Measurements from ENCODE around the gene CHST15. TPM values are rescaled to one million over a fixed set of nuclear protein-coding genes. Genes with fewer than 3 reads are reported as not detected.
A peak's percentile ranks its signal among the peaks of the same experiment; 100 is the strongest.

The CHST15 gene, protein sequence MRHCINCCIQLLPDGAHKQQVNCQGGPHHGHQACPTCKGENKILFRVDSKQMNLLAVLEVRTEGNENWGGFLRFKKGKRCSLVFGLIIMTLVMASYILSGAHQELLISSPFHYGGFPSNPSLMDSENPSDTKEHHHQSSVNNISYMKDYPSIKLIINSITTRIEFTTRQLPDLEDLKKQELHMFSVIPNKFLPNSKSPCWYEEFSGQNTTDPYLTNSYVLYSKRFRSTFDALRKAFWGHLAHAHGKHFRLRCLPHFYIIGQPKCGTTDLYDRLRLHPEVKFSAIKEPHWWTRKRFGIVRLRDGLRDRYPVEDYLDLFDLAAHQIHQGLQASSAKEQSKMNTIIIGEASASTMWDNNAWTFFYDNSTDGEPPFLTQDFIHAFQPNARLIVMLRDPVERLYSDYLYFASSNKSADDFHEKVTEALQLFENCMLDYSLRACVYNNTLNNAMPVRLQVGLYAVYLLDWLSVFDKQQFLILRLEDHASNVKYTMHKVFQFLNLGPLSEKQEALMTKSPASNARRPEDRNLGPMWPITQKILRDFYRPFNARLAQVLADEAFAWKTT
- total RNA-seq (2022), result 26.1 and 26.7 TPM in 2 replicates
- Bru-seq, nascent RNA, result percentile 71 among the genes with signal in this experiment
- percentile 76 among the genes with signal in this experiment for BruChase-seq, experiment 1, labeled RNA remaining after a 2-hour chase
- percentile 69 among the genes with signal in this experiment for BruChase-seq, experiment 2, labeled RNA remaining after a 6-hour chase
- long read RNA-seq, full-length matches to known transcripts, result 6 of 18 reads
- long read RNA-seq, partial matches to known transcripts, result 4 of 18 reads
- long read RNA-seq, other reads (novel, unspliced or antisense), result 8 of 18 reads

- ChIA-PET POLR2A (interaction anchor here (0.6 to 1.0 kb wide), 4 partner anchors 31 to 947 kb away, joined by 3 to 9 read pairs (median 4); no protein-coding TSS in a partner anchor), CTCF (interaction anchor here (0.5 to 1.9 kb wide), 3 partner anchors 44 to 296 kb away, joined by 4 to 6 read pairs (median 6); no protein-coding TSS in a partner anchor)
- Mint-ChIP-seq H3K27me3 (ENCODE audit: insufficient read depth, unreplicated experiment) (no peaks in the 10 kb centered on the region), H3K27ac (ENCODE audit: unreplicated experiment) (peak within 1 kb of the TSS; percentile 59), H3K36me3 (ENCODE audit: insufficient read depth, unreplicated experiment) (no peaks in the 10 kb centered on the region), H3K4me1 (ENCODE audit: low read depth, unreplicated experiment) (peaks cover 6% of the 10 kb centered on the region), H3K9me3 (ENCODE audit: unreplicated experiment) (no peaks in the 10 kb centered on the region), H3K4me3 (ENCODE audit: unreplicated experiment) (peak within 1 kb of the TSS; percentile 71)
- H3K4me3 ChIP-seq (ENCODE audit: low read depth, low read length), result peak within 1 kb of the TSS; percentile 45
- H3K9me3 ChIP-seq, result 0 out of 2 replicates have a peak, but pooled peaks cover 5% of the 10 kb centered on the region
- TSS peak; percentile 17 for BruUV-seq (replicated peaks)
- DNase-seq, result peak; percentile 75 to 80
- H3K4me1 ChIP-seq, result peaks cover 3% of the 10 kb centered on the region; the same call in 1 of the 2 replicates
- H3K36me3 ChIP-seq (ENCODE audit: control insufficient read depth, insufficient read depth, low read length), result no peaks in the 10 kb centered on the region
- peak in 1 of 2 experiments; percentile 15 for TF ChIP-seq CTCF (IDR thresholded peaks at IDR 0.05; ENCODE audit: insufficient read depth in 1 of 2, low read depth in 1 of 2, low read length in 1 of 2, severe bottlenecking in 1 of 2, unreplicated experiment in 1 of 2)
- H3K27me3 ChIP-seq (replicated peaks; ENCODE audit: control insufficient read depth, insufficient read depth, low read length), result no peaks in the 10 kb centered on the region
- intact Hi-C loops (cut with micrococcal nuclease; ENCODE audit: unreplicated experiment), result loop anchor here (2.0 to 5.0 kb wide), 3 partner anchors 28 to 96 kb away; no protein-coding TSS in a partner anchor
Observed at GRCh38 chr10:124092860-124093773, at the start of gene CHST15. CHST15 (minus strand) TSS chr10:124093598; CDS start chr10:124046212, 47,386 bp downstream.

DNA sequence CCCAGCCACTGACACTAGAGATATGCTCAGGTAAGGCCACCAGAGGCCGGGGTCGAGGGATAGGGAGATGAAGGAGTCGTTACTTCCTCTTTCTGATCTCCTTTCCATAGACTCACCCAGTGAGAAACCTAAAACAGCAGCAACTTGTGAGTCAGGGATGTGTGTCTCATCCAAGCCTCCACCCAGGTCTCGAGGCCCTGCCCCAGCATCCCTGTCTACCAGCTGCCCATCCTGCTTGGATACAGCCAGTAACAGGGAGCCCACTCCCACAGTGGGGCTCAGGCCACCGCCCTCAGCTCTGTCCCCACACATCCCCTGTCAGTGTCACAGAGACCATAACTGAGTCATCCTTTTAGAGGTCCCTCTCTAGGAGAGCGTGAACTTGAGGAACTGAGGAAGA, 49.6 kb upstream of the CHST15 start:
- CTCF ChIA-PET, result no interaction called here
- no peaks in the 10 kb centered on the region for H3K4me1 Mint-ChIP-seq (ENCODE audit: low read depth, unreplicated experiment)
- Histone ChIP-seq H3K9me3 (no peaks in the 10 kb centered on the region), H3K27me3 (replicated peaks; ENCODE audit: control insufficient read depth, insufficient read depth, low read length) (no peaks in the 10 kb centered on the region), H3K4me1 (0 out of 2 replicates have a peak, but pooled peaks cover 3% of the 10 kb centered on the region), H3K4me3 (ENCODE audit: low read depth, low read length) (no peak overlapping the region), H3K36me3 (ENCODE audit: control insufficient read depth, insufficient read depth, low read length) (no peaks in the 10 kb centered on the region)
- H3K36me3 Mint-ChIP-seq (ENCODE audit: insufficient read depth, unreplicated experiment), result no peaks in the 10 kb centered on the region
- H3K27ac Mint-ChIP-seq (ENCODE audit: unreplicated experiment), result no peak overlapping the region
- no peak for DNase-seq
- TF ChIP-seq CTCF (IDR thresholded peaks at IDR 0.05; ENCODE audit: insufficient read depth in 1 of 2, low read depth in 1 of 2, low read length in 1 of 2, severe bottlenecking in 1 of 2, unreplicated experiment in 1 of 2), result no peak
- no peaks in the 10 kb centered on the region for H3K9me3 Mint-ChIP-seq (ENCODE audit: unreplicated experiment)
- POLR2A ChIA-PET, result no interaction called here
- no peak overlapping the region for H3K4me3 Mint-ChIP-seq (ENCODE audit: unreplicated experiment)
- BruUV-seq (replicated peaks), result no TSS peak
- intact Hi-C loops (cut with micrococcal nuclease; ENCODE audit: unreplicated experiment), result no loop called here
- no peaks in the 10 kb centered on the region for H3K27me3 Mint-ChIP-seq (ENCODE audit: insufficient read depth, unreplicated experiment)

All from Caco-2 (cell line).